Measurements from ENCODE around the gene RPS14. TPM values are rescaled to one million over a fixed set of nuclear protein-coding genes. Genes with fewer than 3 reads are reported as not detected.

Gene RPS14
- total RNA-seq, 1 donor from 2014 or later, result 3,646 TPM

DNA sequence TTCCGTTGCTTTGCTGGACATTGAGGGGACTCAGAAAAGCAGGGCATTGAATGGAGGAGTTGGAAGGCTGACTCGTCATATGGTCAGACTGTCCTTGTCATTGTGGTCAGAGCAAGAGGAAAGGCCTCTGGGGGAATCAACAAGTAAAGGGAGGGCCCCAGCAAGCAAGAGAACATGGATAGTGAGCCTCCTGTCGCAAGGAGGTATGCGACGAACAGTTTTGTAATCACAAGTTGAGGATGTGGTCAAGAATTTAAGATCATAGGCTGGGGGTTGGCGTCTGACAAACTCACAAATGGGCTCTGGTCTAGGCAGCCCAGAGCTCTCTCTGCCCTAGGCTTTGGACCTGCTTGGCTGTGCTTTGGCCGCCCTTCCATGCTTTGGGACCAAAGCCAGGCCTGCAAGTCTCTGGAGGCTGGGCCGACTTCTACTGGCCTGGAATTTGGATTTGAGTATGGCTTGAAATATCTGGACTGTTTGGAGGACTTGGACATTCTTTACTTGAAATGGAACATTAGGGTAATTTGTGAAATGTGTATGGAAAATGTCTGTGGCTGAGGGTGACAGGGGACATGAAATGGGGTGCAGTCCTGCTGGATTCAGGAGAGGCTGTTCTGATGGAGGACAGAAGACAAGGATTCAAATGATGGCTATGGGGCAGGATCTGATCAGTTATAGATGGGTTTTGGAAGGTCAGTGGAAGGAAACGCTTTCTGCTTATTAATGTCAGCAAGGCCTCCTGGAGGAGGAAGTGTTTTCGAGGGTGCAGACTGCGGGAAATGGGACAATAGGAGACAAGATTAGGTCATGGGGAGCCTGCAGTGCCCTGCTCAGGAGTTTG is 39.2 kb upstream of the RPS14 start:
- TF ChIP-seq, protein P1, sequence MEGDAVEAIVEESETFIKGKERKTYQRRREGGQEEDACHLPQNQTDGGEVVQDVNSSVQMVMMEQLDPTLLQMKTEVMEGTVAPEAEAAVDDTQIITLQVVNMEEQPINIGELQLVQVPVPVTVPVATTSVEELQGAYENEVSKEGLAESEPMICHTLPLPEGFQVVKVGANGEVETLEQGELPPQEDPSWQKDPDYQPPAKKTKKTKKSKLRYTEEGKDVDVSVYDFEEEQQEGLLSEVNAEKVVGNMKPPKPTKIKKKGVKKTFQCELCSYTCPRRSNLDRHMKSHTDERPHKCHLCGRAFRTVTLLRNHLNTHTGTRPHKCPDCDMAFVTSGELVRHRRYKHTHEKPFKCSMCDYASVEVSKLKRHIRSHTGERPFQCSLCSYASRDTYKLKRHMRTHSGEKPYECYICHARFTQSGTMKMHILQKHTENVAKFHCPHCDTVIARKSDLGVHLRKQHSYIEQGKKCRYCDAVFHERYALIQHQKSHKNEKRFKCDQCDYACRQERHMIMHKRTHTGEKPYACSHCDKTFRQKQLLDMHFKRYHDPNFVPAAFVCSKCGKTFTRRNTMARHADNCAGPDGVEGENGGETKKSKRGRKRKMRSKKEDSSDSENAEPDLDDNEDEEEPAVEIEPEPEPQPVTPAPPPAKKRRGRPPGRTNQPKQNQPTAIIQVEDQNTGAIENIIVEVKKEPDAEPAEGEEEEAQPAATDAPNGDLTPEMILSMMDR (conservative IDR thresholded peaks at IDR 0.05; ENCODE audit: low read depth, low read length), result no peak
- peak overlapping the region; percentile 1 for H3K4me3 ChIP-seq (ENCODE audit: low read depth, low read length)
- DNase-seq (ENCODE audit: low read depth), result no peak

GRCh38 chr5:150487199-150488061 is 37.9 kb upstream of the RPS14 start:
- no peak for DNase-seq (ENCODE audit: low read depth)
- TF ChIP-seq, protein P1 (conservative IDR thresholded peaks at IDR 0.05; ENCODE audit: low read depth, low read length), result peak; percentile 64
- H3K4me3 ChIP-seq (ENCODE audit: low read depth, low read length), result peak overlapping the region; percentile 94

- TF ChIP-seq, protein P1 (conservative IDR thresholded peaks at IDR 0.05; ENCODE audit: low read depth, low read length), result no peak
- H3K4me3 ChIP-seq (ENCODE audit: low read depth, low read length), result peak overlapping the region; percentile 94
- DNase-seq (ENCODE audit: low read depth), result no peak
Measured at GRCh38 chr5:150486402-150487198, 37.1 kb upstream of the RPS14 start.

DNA sequence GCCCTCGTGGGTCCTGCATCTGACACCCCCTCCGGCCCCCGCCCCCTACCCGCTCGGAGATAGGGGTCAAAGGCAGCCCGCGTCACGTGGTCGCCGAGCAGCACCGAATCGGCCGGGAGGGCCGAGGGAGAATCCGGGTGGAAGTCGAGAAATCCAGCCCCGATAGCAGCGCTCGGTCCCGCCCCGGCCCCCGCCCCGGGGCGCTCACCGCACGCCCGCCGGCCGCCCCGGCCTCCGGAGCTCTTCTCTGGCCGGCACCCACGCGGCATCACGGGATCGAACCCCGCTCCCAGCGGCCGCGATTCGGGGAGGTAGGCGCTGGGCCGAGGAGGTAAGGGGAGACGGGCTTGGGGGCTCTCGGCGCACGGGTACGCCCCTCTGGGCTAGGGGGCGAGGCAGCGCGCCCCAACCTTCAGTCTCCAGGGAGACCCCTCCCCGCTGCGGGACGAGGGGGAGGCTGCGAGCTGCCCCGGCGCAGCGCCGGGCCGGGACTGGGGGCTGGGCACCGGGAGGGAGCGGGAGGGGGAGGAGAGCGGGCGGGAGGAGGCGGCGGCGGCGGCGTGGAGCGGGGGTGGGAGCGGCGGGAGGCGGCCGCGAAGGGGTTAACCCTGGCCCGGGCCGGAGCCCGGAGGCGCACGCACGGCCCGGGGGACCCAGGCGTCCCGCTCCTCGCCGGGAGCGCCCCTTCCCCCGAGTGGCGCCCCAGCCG is 36.3 kb upstream of the RPS14 start:
- DNase-seq (ENCODE audit: low read depth), result no peak
- TF ChIP-seq, protein P1 (conservative IDR thresholded peaks at IDR 0.05; ENCODE audit: low read depth, low read length), result no peak
- H3K4me3 ChIP-seq (ENCODE audit: low read depth, low read length), result peak overlapping the region; percentile 94

- peak overlapping the region; percentile 94 for H3K4me3 ChIP-seq (ENCODE audit: low read depth, low read length)
- TF ChIP-seq, protein P1 (conservative IDR thresholded peaks at IDR 0.05; ENCODE audit: low read depth, low read length), result no peak
- DNase-seq (ENCODE audit: low read depth), result no peak
Measured at GRCh38 chr5:150484964-150485692, 35.6 kb upstream of the RPS14 start.

Measured in epithelial cell of proximal tubule (primary cell).